PC-3 (cell line): Measurements from ENCODE around the gene PML. TPM values are rescaled to one million over a fixed set of nuclear protein-coding genes. Genes with fewer than 3 reads are reported as not detected.

Source experiments
- ATAC-seq: fragments of 200-7000 bp; cut with Tn5 transposase; 2 replicates; pipeline ENCODE4 v1.9.1; 2020; ENCODE audit warnings: mild to moderate bottlenecking, moderate library complexity
- BruUV-seq: library from RNA; stranded (reverse); fragments of 400-500 nt; replicated peaks from 2 replicates; lab custom pipeline; 2021; lab: Mats Ljungman, UMichigan
- CTCF ChIA-PET: fragments of 300-600 bp; sonication (Branson Sonifier 250); formaldehyde crosslinking; loops from one replicate; lab custom pipeline; 2022; ENCODE audit warnings: antibody characterized with exemption; lab: Charles Lee
- POLR2A ChIA-PET: fragments of 300-600 bp; sonication (Branson Sonifier 250); formaldehyde crosslinking; loops from one replicate; lab custom pipeline; 2022; ENCODE audit warnings: antibody characterized with exemption; ENCODE audit not compliant: unreplicated experiment; lab: Charles Lee
- DNase-seq: peaks from one replicate; pipeline ENCODE4 v3.0.0-alpha.2; 2015
- H2AFZ ChIP-seq: fragments of 300-600 bp; sonication (generic); 2 replicates; pipeline ENCODE4 v1.6.0; 2016; ENCODE audit warnings: antibody characterized with exemption, low read length
- H3F3A ChIP-seq: fragments of 300-600 bp; sonication (generic); one replicate; pipeline ENCODE4 v1.6.0; 2017; ENCODE audit warnings: antibody characterized with exemption, low read length, control low read depth, mild to moderate bottlenecking; ENCODE audit not compliant: unreplicated experiment
- H3K27ac ChIP-seq: fragments of 300-600 bp; sonication (generic); 2 replicates; pipeline ENCODE4 v1.5.1; 2016; ENCODE audit warnings: mild to moderate bottlenecking, low read length
- H3K27me3 ChIP-seq: fragments of 300-600 bp; sonication (generic); 2 replicates; pipeline ENCODE4 v1.6.1; 2016; ENCODE audit warnings: low read length, mixed read lengths
- H3K36me3 ChIP-seq: fragments of 300-600 bp; sonication (generic); 2 replicates; pipeline ENCODE4 v1.6.1; 2016; ENCODE audit warnings: low read depth, mixed run types, low read length, mixed read lengths
- H3K4me1 ChIP-seq: fragments of 300-600 bp; sonication (generic); 2 replicates; pipeline ENCODE4 v1.5.1; 2016; ENCODE audit warnings: low read length; ENCODE audit not compliant: insufficient read depth
- H3K4me2 ChIP-seq: fragments of 300-600 bp; sonication (generic); 2 replicates; pipeline ENCODE4 v1.6.0; 2016; ENCODE audit warnings: low read length
- H3K4me3 ChIP-seq: fragments of 300-600 bp; sonication (generic); 2 replicates; pipeline ENCODE4 v1.5.1; 2016; ENCODE audit warnings: mild to moderate bottlenecking, low read length, mixed read lengths
- H3K79me2 ChIP-seq: fragments of 300-600 bp; sonication (generic); 2 replicates; pipeline ENCODE4 v1.6.1; 2017; ENCODE audit warnings: low read length, mixed read lengths
- H3K9ac ChIP-seq: fragments of 300-600 bp; sonication (generic); 2 replicates; pipeline ENCODE4 v1.6.0; 2016; ENCODE audit warnings: mild to moderate bottlenecking, low read length
- H3K9me2 ChIP-seq: fragments of 300-600 bp; sonication (generic); replicated peaks from 2 replicates; pipeline ENCODE4 v1.6.1; 2016; ENCODE audit warnings: mixed run types, low read length, mixed read lengths
- H3K9me3 ChIP-seq: fragments of 300-600 bp; sonication (generic); 2 replicates; pipeline ENCODE4 v1.6.1; 2016; ENCODE audit warnings: low read length, mixed read lengths
- H4K20me1 ChIP-seq: fragments of 300-600 bp; sonication (generic); 2 replicates; pipeline ENCODE4 v1.6.1; 2016; ENCODE audit warnings: low read length, mixed read lengths
- CTCF ChIP-seq: fragments of 300-600 bp; sonication (generic); conservative IDR thresholded peaks from 2 replicates; pipeline ENCODE4 v1.5.1; 2017; ENCODE audit warnings: antibody characterized with exemption, low read depth, mild to moderate bottlenecking, low read length
- EZH2 ChIP-seq: fragments of 300-600 bp; sonication (generic); IDR thresholded peaks from one replicate; pipeline ENCODE4 v1.6.1; 2017; ENCODE audit warnings: antibody characterized with exemption, mild to moderate bottlenecking, low read length; ENCODE audit not compliant: unreplicated experiment
- EZH2phosphoT487 ChIP-seq: fragments of 300-600 bp; sonication (generic); IDR thresholded peaks from 2 replicates; pipeline ENCODE4 v1.6.1; 2018; ENCODE audit warnings: mild to moderate bottlenecking, antibody characterized with exemption, low read length, borderline replicate concordance
- intact Hi-C: fragments of 100-400 bp; cut with micrococcal nuclease; formaldehyde crosslinking; loops from 2 replicates; pipeline ENCODE4 v1.9.0; 2023
- total RNA-seq: library from RNA; depleted of rRNA; stranded (reverse); fragments of >200 nt; gene quantifications from 2 replicates; pipeline ENCODE4 v1.2.3, GENCODE V29; 2014

Gene PML
- total RNA-seq, 1 experiment from 2014 or later = 18.7 TPM

- DNase-seq (no peak), ATAC-seq (no peak)
- H3K9me2 ChIP-seq = no peaks in the 10 kb centered on the region
- TF ChIP-seq EZH2phosphoT487 (no peak), CTCF (no peak), EZH2 (no peak)
- ChIA-PET POLR2A (no interaction called here), CTCF (interaction anchor here (0.6 kb wide), 1 partner anchor 31 kb away, joined by 5 read pairs; no protein-coding TSS in a partner anchor)
- H4K20me1 ChIP-seq = no peaks in the 10 kb centered on the region
- H3K27ac ChIP-seq = no peak overlapping the region
- intact Hi-C loops = no loop called here
- H3K9me3 ChIP-seq = no peaks in the 10 kb centered on the region
- H2AFZ ChIP-seq = no peak overlapping the region
- peaks cover 10% of the 10 kb centered on the region for H3F3A ChIP-seq
- BruUV-seq = no TSS peak
- H3K4me3 ChIP-seq = no peak overlapping the region
- no peak overlapping the region for H3K9ac ChIP-seq
- no peaks in the 10 kb centered on the region for H3K27me3 ChIP-seq
- H3K79me2 ChIP-seq = peaks cover 17% of the 10 kb centered on the region
- H3K4me1 ChIP-seq = peaks cover 31% of the 10 kb centered on the region
- H3K4me2 ChIP-seq = no peak overlapping the region
- H3K36me3 ChIP-seq = peaks cover 27% of the 10 kb centered on the region
These were observed 42.2 kb upstream of the PML start for GRCh38 chr15:73952171-73952912.

DNA sequence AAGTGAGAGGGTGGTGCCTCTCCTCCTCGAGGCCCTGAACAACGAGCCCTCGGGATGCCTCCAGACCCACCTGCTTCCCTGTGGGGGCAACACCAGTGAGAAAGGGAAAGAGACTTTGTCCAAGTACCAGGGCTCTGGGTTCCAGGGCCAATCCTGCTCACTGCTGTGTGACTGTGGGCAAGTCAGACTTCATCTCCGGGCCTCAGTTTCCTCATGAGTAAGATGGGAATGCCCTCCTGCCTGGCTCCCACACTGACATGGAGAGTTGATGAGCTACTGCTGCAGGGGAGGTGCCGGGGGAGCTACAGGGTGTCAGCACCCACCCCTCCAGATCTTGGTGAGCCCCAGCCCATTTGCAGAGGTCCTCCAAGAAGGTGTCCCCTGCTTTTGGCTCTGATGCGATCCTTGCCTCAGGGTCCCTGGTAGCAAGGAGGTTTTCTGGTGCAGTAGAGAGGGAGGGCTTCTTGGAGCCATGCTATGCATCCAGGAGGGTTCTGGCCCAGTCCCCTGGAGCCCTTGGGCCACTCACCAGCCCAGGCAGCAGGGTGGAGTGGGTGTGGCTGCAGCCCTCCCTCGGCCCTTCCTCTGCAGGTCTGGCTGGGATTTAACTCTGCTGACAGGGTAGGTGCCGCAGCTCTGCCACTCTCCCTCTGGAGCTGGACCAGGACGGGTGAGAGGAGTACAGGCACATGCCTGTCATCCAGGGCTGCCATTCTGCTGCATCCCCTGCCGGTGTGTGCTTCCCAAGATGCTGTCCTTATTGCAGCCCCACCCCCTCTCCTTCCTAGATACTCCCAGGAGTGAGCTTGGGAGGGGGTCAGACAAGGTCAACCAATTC is 41.4 kb upstream of the PML start:
- H3K9me3 ChIP-seq = no peaks in the 10 kb centered on the region
- BruUV-seq = no TSS peak
- peaks cover 21% of the 10 kb centered on the region for H3K36me3 ChIP-seq
- no peak overlapping the region for H2AFZ ChIP-seq
- ChIA-PET CTCF (no interaction called here), POLR2A (interaction anchor here (0.6 kb wide), 1 partner anchor 18 kb away, joined by 3 read pairs; no protein-coding TSS in a partner anchor)
- peaks cover 24% of the 10 kb centered on the region for H3K79me2 ChIP-seq
- H4K20me1 ChIP-seq = no peaks in the 10 kb centered on the region
- no peak overlapping the region for H3K27ac ChIP-seq
- intact Hi-C loops = no loop called here
- no peak overlapping the region for H3K4me3 ChIP-seq
- TF ChIP-seq CTCF = no peak
- no peak for TF ChIP-seq EZH2phosphoT487
- no peak for TF ChIP-seq EZH2
- no peak overlapping the region for H3K9ac ChIP-seq
- no peak overlapping the region for H3K4me2 ChIP-seq
- peak; percentile 13 for DNase-seq
- ATAC-seq = no peak
- H3K27me3 ChIP-seq = no peaks in the 10 kb centered on the region
- H3K4me1 ChIP-seq = peaks cover 39% of the 10 kb centered on the region
- no peaks in the 10 kb centered on the region for H3K9me2 ChIP-seq
- peaks cover 10% of the 10 kb centered on the region for H3F3A ChIP-seq
